ENCODE data around the gene TGIF1.

Gene TGIF1

DNA sequence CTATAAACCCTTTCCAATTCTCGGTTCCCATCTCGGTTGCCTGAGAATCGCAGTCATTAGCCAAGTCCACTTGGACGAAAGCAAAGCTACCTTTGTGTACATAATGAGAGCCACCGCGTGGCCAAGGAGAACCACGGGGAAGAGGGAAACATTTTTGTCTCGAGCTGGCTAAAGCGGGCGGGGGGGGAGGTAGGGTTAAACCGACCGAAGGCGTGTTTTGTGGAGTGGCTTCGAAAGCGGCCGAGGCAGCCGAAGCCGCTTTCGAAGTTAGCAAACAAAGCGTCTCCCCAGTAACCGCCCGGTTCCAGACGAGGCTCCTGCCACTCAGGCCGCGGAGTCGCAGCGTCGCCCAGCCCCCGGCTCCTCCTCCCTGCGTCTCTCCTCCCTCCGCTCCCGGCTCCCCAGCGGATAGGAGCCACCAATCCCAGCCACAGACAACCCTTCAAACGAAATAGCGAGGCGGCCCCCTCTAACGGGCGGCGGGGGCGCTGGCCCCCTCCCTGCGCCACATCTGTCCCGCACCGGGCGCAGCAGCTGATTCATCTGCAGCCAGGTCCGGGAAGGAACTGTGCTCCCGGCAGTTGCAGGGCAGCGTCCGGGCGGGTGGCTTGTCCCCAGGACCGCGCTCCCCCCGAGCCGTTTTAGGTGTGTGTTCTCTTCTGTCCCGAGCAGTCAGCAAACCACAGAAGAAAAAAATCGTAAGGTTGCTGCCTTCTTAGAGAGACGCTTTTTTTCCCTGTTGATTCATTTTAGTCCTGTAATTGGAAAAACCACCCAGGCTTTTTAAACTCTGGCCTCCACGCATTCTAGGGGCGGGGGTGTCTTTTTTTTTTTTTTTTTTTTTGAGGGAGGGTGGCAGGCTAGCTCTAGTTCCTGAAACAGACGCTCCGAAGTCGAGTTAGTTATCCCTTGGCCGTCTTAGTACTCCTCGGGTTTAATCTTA lies 1.8 kb upstream of the TGIF1 start:
- TF ChIP-seq, protein P1, sequence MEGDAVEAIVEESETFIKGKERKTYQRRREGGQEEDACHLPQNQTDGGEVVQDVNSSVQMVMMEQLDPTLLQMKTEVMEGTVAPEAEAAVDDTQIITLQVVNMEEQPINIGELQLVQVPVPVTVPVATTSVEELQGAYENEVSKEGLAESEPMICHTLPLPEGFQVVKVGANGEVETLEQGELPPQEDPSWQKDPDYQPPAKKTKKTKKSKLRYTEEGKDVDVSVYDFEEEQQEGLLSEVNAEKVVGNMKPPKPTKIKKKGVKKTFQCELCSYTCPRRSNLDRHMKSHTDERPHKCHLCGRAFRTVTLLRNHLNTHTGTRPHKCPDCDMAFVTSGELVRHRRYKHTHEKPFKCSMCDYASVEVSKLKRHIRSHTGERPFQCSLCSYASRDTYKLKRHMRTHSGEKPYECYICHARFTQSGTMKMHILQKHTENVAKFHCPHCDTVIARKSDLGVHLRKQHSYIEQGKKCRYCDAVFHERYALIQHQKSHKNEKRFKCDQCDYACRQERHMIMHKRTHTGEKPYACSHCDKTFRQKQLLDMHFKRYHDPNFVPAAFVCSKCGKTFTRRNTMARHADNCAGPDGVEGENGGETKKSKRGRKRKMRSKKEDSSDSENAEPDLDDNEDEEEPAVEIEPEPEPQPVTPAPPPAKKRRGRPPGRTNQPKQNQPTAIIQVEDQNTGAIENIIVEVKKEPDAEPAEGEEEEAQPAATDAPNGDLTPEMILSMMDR (IDR thresholded peaks at IDR 0.05; ENCODE audit: low read depth, low read length), result no peak
- peak overlapping the region; percentile 97 for H3K4me3 ChIP-seq (ENCODE audit: low read depth, low read length)

DNA sequence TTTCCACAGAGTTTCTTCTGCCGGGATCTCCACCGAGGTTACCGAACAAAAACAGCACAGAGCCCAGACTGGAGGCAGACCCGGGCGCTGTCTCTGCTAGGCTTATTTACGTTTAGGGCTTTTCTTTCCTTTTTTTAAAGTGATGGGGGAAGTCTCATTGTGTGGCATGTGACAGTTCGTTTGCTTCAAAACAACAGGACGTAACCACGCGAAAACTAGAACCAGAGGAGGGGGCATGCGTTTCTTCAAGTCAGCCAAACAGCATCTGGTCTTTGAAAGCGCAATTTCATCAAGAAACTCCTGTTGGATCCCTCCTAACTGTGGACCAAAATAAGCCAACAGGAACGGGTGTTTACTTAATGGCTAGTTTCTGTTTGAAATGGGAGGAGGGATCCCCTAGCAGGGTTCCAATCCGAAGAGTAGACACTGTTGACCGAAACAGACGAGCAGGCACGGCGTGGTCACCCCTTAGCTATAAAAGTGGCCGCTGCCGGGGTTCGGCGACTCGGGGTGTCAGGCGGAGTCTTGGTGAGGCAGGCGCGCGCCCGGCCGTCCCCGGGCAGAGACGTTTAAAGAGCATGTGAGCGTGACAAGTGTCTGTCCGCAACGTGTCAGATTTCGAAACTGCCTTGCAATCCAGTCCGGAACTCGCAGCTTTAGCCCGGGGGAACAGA lies 997 bp upstream of the TGIF1 start:
- peak overlapping the region; percentile 97 for H3K4me3 ChIP-seq (ENCODE audit: low read depth, low read length)
- TF ChIP-seq, protein P1 (IDR thresholded peaks at IDR 0.05; ENCODE audit: low read depth, low read length), result no peak

DNA sequence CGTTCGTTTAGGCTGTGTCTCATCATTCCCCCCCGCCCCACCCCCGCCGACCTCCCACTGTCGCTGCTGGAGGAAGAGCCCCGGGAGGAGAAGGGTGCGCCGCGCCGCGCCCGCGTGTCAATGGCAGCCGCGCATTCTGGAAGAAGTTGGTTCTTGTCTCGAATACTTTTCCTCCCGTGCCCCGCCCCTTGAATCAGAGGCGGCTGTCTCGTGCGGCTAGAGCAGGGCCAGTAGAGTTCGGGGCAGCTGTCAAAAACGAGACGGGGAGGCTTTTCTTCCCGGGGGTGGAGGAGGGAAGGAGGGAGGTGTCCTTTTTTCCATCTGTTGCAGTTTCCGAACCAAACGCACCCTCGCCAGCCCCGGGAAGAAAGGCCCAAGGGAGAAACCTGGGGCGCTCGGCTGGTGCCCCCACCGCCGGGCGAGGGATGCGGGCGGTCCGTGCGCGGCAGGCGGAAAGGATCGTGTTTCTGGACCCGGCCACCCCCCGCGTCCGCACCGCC lies 410 bp upstream of the TGIF1 start:
- H3K4me3 ChIP-seq (ENCODE audit: low read depth, low read length), result peak overlapping the region; percentile 97
- TF ChIP-seq, protein P1 (IDR thresholded peaks at IDR 0.05; ENCODE audit: low read depth, low read length), result no peak

DNA sequence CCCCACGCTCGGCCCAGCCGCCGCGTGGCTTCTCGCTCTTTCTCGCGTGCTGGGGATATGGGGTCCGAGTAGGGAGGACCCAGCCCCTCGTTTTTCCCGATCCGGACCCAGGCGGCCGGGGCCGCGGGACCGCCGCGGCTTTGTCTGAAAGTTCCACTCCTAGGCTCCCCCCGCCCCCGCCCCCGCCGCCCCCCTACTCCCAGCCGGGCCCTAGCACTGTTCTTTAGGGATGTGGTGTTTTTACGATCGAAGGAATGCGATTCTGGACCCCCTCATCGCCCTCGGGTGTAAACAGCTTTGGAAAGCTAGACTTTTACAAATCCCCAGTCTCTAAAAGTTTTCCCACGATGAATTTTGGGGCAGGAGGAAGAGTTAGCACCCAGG lies 819 bp downstream of the TGIF1 start:
- TF ChIP-seq, protein P1 (IDR thresholded peaks at IDR 0.05; ENCODE audit: low read depth, low read length), result no peak
- peak overlapping the region; percentile 97 for H3K4me3 ChIP-seq (ENCODE audit: low read depth, low read length)

DNA sequence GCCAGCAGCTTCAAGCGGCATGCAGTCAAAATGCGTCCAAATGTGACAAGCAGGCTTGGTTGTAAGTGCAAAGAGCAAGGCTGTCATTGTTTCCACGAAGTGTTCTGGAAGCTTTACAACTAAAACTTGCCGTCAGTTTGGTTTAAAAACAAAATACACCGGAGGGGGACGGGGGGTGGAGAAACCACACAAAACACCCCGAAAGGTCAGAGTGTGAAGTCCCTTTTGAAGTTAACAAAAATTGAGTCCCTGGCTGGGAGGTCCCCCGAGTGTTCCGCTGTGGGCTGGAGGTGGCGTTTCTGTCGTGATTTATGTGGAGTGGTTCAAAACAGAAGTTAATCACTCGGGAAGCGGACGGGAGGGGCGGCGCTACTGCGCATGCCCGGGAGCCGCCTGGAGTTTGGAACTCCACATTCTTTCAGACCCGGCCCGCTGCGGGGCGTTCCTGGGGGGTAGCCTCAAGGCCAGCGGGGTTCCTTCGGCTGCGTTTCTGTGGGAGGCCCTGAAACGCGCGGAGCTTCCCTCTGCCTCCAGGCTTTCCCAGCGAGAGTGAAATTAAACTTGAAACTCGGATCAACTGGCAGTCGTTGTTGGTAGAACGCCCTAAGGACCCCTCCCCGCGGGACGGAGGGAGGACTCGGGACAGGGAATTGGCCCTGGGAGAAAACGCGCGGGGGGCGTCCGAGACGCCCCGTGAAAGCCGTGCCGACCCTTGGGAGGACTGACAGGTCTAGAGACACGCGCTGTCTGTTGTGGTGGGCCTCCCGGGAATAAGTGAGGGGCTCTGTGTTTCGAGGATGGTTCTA lies 1.4 kb downstream of the TGIF1 start:
- peak overlapping the region; percentile 97 for H3K4me3 ChIP-seq (ENCODE audit: low read depth, low read length)
- TF ChIP-seq, protein P1 (IDR thresholded peaks at IDR 0.05; ENCODE audit: low read depth, low read length), result no peak

DNA sequence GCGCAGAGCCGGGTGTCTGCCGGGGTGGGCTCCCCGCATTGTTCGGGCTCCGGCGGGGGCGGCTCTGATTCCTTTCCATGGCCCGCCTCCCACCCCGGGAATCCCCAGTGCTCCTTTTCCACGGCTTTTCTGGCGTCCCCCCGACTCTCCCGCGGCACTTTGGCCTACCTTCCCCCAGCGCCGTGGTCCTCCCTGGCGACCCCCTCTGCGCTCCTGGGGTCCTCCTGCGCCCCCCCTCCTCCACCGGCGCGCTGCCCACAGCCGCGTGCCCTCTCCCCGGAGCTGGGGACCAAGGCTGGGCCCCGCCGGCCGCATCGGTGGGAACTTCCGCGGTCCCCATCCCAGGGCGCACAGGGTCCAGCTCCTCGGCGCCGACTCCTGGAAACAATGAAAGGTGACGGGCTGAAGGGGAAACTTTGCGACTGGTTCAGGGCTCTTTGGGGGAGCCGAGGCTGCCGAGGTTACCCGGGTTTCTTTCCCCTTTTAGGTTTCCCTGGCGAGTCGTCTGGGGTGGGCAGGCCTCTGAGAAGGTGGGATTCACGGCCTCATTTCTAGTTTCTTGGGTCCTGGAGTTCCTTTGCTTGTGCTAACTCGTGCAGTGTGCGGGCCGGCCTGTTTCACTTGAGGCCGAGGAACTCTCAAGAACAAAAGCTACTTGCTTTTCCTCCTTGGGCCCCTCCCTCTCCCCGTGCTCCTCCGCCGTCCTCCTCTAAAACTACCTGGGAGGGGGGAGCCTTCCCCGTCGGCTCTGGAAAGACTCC lies 2.2 kb downstream of the TGIF1 start:
- H3K4me3 ChIP-seq (ENCODE audit: low read depth, low read length), result peak overlapping the region; percentile 97

More for the DNA sequence above, 2.2 kb downstream of the TGIF1 start:
- TF ChIP-seq, protein P1 (IDR thresholded peaks at IDR 0.05; ENCODE audit: low read depth, low read length), result no peak

Data from WI38 (cell line).